HUES64 (cell line): ENCODE measurements around the gene UVRAG.

ENCODE experiments used
- H3K27ac ChIP-seq: 2 replicates; pipeline ENCODE4 v1.7.0; 2013; ENCODE audit warnings: low read depth, low read length, inconsistent platforms
- H3K27me3 ChIP-seq: 2 replicates; pipeline ENCODE4 v1.6.1; 2013; ENCODE audit warnings: mild to moderate bottlenecking, low read length; ENCODE audit not compliant: insufficient read depth
- H3K36me3 ChIP-seq: 2 replicates; pipeline ENCODE4 v1.6.1; 2013; ENCODE audit warnings: mild to moderate bottlenecking, low read length; ENCODE audit not compliant: insufficient read depth
- H3K4me1 ChIP-seq: 2 replicates; pipeline ENCODE4 v1.6.1; 2013; ENCODE audit warnings: mild to moderate bottlenecking, low read length, moderate library complexity; ENCODE audit not compliant: insufficient read depth
- H3K4me3 ChIP-seq: 2 replicates; pipeline ENCODE4 v1.5.1; 2013; ENCODE audit warnings: mild to moderate bottlenecking, low read length, moderate library complexity
- H3K9ac ChIP-seq: 2 replicates; pipeline ENCODE4 v1.6.1; 2013; ENCODE audit warnings: mild to moderate bottlenecking, low read depth, low read length
- H3K9me3 ChIP-seq: 2 replicates; pipeline ENCODE4 v1.6.1; 2013; ENCODE audit warnings: low read depth, low read length; ENCODE audit not compliant: insufficient read depth
- WGBS: fragments of 150-250, 120-280 bp; methylation state at CpG from one replicate; pipeline ENCODE4 v1.1.7; 2013; ENCODE audit warnings: missing lambda C conversion rate; 5-methylcytosine and 5-hydroxymethylcytosine counted together

The UVRAG gene

DNA sequence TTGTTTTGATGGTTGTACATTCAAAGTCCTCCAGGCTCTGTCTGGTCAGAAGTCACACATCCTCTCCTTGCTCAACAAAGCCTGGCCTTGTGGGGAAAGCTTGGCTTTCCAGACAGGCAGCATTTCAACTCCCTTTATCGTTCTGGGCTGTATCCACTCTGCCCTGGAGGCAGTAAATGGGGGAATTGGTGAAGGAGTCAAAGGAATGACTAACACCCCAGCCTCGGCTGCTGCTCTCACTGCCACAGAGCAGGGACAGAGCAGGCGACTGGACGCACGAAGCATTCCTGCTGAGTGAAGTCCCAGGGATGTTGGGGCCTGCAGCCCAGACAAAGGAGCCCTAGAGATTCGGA, 338.5 kb downstream of the UVRAG start:
- no peaks in the 10 kb centered on the region for H3K36me3 ChIP-seq
- peaks cover 15% of the 10 kb centered on the region for H3K27me3 ChIP-seq
- no peak overlapping the region for H3K27ac ChIP-seq
- WGBS: 64% methylated on average over 6 of the region's 6 CpGs
- no peak overlapping the region for H3K9ac ChIP-seq
- H3K4me1 ChIP-seq: peaks cover 7% of the 10 kb centered on the region; the same call in 1 of the 2 replicates
- H3K9me3 ChIP-seq: no peaks in the 10 kb centered on the region
- H3K4me3 ChIP-seq: no peak overlapping the region

DNA sequence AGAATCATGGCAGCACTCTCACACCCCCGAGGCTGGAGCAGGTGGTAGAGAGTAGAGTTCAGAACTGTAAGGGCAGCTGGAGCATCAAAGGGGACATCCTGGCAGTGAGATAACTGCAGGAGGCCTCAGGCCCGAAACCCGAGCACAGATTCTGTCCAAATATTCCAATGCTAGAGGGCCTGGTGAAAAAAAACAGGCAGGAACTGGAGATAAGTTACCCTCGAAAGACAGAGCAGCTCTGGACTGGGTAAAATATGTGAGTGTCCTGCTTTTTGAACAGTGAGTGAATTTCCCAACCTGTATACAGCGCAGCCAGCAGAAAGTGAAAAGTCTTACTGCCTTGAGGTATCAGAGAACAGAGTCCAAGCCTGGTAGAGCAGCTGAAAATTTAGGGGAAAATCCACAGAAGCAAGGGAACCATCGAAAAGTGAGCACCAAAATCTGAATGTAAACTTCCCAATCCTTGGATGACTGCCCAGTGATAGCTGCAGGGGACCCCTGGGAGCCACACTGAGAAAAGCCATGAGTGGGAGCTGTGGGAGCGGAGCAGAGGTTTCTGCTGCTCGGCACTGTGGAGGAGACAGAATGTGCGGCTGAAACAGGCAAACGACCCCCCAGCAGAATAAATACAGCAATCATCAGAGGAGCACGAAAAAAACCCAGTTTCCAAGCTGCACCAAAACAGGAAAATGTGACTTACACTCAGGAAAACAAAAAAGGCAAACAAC, 340.7 kb downstream of the UVRAG start:
- Histone ChIP-seq H3K27me3 (peaks cover 15% of the 10 kb centered on the region), H3K9me3 (no peaks in the 10 kb centered on the region), H3K36me3 (no peaks in the 10 kb centered on the region), H3K4me3 (no peak overlapping the region), H3K4me1 (peaks cover 7% of the 10 kb centered on the region; the same call in 1 of the 2 replicates), H3K9ac (no peak overlapping the region), H3K27ac (no peak overlapping the region)
- 91% methylated on average over 11 of the region's 11 CpGs for WGBS

- Histone ChIP-seq H3K4me1 (peaks cover 7% of the 10 kb centered on the region; the same call in 1 of the 2 replicates), H3K4me3 (no peak overlapping the region), H3K27me3 (peaks cover 7% of the 10 kb centered on the region), H3K27ac (no peak overlapping the region), H3K9me3 (no peaks in the 10 kb centered on the region), H3K36me3 (no peaks in the 10 kb centered on the region), H3K9ac (no peak overlapping the region)
- WGBS: 89% methylated on average over 12 of the region's 12 CpGs
These were observed 342.0 kb downstream of the UVRAG start for GRCh38 chr11:76156971-76157427.

GRCh38 chr11:76157891-76158290, 342.9 kb downstream of the UVRAG start:
- Histone ChIP-seq H3K4me1 (peaks cover 3% of the 10 kb centered on the region; the same call in 1 of the 2 replicates), H3K27ac (no peak overlapping the region), H3K4me3 (no peak overlapping the region), H3K27me3 (peaks cover 4% of the 10 kb centered on the region; the same call in 1 of the 2 replicates), H3K36me3 (no peaks in the 10 kb centered on the region), H3K9ac (no peak overlapping the region), H3K9me3 (no peaks in the 10 kb centered on the region)
- 95% methylated on average over 7 of the region's 7 CpGs for WGBS

DNA sequence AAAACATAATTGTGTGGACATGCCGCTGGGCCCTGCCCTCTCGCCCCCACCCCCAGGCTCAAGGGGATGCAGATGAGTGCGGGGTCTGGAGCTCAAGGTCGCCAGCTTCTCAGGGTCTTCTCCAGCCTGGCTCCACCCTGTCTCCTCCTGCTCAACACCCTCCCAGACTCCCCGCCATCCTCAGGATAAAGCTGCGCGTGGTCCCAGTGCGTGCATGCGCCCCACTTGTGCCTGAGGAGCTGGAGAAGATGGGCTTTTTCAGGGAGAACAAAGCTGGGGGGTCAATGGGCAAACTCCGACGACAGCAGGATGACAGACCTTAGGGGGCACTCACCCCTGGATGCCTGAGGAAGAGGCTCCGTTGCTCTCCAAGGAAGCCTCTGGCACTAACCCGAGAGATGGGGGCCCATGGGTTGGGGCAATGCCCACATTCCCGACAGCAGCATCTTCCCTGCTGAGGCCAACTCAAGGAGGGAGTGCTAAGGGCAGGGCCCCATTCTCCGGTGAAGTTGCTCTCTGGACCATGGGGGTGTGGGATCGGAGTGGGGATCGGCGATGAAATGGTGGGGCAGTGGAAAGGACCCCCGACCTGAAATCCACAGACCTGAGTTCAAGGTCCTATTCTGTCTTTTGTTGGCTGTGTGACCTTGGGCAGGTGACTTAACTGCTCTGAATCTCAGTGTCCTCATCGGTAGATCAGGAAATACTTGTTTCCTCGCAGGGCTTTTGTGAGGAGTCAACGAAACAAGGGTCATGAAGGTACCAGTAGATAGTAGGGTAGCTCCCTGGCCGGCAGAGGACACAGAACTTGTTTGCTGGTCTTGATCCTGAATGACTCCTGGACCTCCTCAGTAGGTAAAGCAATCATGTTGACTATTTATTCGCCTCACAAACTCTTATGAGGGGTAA, 343.6 kb downstream of the UVRAG start:
- Histone ChIP-seq H3K4me3 (no peak overlapping the region), H3K4me1 (no peaks in the 10 kb centered on the region; the same call in 1 of the 2 replicates), H3K9me3 (no peaks in the 10 kb centered on the region), H3K27me3 (no peaks in the 10 kb centered on the region), H3K27ac (no peak overlapping the region), H3K36me3 (no peaks in the 10 kb centered on the region), H3K9ac (no peak overlapping the region)
- 88% methylated on average over 24 of the region's 24 CpGs for WGBS

- no peaks in the 10 kb centered on the region for H3K4me1 ChIP-seq
- no peaks in the 10 kb centered on the region for H3K9me3 ChIP-seq
- H3K27ac ChIP-seq: no peak overlapping the region
- no peaks in the 10 kb centered on the region for H3K27me3 ChIP-seq
- no peak overlapping the region for H3K9ac ChIP-seq
- H3K36me3 ChIP-seq: no peaks in the 10 kb centered on the region
- H3K4me3 ChIP-seq: no peak overlapping the region
- 79% methylated on average over 14 of the region's 14 CpGs for WGBS
These were observed 344.4 kb downstream of the UVRAG start for GRCh38 chr11:76159303-76159937.

- Histone ChIP-seq H3K27me3 (no peaks in the 10 kb centered on the region), H3K36me3 (no peaks in the 10 kb centered on the region), H3K27ac (no peak overlapping the region), H3K4me1 (no peaks in the 10 kb centered on the region), H3K9me3 (no peaks in the 10 kb centered on the region), H3K9ac (no peak overlapping the region), H3K4me3 (no peak overlapping the region)
- 85% methylated on average over 14 of the region's 14 CpGs for WGBS
These were observed 345.1 kb downstream of the UVRAG start for GRCh38 chr11:76159983-76160661.

DNA sequence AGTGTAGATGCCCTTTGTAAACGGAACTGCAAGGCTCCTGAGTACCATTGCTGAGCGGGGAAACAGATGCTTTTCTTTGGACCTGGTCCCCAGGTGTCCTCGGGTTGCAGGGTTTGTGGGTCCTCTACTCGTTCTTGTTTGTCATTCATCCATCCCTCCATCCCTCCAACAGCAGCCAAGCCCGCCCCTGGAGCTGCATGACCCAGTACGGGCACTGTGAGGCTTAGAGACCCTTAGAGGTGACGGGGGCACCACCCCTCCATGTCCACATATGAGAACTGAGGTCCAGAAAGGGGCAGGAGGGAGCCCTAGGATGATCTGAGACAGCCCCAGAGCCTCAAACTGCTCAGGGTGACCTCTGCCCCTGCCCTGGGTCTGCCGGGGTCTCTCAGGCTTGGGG, 345.8 kb downstream of the UVRAG start:
- WGBS: 89% methylated on average over 8 of the region's 8 CpGs
- Histone ChIP-seq H3K36me3 (no peaks in the 10 kb centered on the region), H3K4me3 (no peak overlapping the region), H3K9me3 (no peaks in the 10 kb centered on the region), H3K9ac (no peak overlapping the region), H3K27me3 (peaks cover 5% of the 10 kb centered on the region; the same call in 1 of the 2 replicates), H3K4me1 (no peaks in the 10 kb centered on the region), H3K27ac (no peak overlapping the region)

DNA sequence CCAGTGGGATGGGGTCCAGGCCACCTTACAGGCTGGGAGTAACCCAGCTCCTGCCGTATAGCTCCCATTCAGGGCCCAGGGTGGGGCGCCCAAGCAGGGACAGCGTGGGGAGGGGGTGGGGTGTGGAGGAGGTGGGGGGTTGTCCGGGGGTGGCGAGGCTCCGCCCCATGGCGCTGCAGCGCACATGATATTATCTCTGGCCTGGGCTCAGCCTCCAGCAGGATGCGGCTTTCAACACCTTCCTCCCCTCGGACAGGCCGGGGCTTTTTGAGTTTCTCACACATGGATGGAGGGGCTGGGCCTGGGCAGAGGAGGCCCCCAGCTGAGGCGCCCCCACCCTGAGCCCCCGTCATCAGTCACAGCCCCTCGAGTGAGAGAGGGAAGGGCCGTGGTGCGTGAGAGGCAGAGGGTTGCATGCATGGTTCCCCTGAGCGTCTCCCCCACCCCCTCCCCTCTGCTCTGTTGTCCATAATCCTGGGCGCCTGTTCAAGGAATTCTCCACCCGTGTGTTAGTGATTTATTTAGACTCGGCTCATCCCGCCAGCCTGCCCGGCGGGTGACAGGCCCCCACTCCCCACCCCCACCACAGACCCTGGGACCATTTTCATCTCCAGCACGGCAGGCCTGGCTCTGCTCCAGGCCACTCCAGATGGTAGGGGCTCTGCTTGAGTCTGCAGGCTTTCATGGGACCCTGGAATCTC, 346.4 kb downstream of the UVRAG start:
- Histone ChIP-seq H3K27me3 (peaks cover 10% of the 10 kb centered on the region; the same call in 1 of the 2 replicates), H3K9me3 (no peaks in the 10 kb centered on the region), H3K4me3 (no peak overlapping the region), H3K27ac (no peak overlapping the region), H3K36me3 (no peaks in the 10 kb centered on the region), H3K4me1 (no peaks in the 10 kb centered on the region), H3K9ac (no peak overlapping the region)
- 84% methylated on average over 23 of the region's 24 CpGs for WGBS
